Endothelial cell of umbilical vein (primary cell): ENCODE results near the gene NT5DC1. TPM values are rescaled to one million over a fixed set of nuclear protein-coding genes. Genes with fewer than 3 reads are reported as not detected.

Experiments used
- BruUV-seq: library from RNA; stranded (reverse); fragments of 400-500 nt; replicated peaks from 2 replicates; lab custom pipeline; 2021; lab: Mats Ljungman, UMichigan
- CTCF ChIA-PET: fragments of 300-600, 350-600 bp; sonication (Branson Sonifier 250); formaldehyde crosslinking; loops from one replicate; lab custom pipeline; 2021; ENCODE audit warnings: antibody characterized with exemption, inconsistent platforms; lab: Charles Lee
- POLR2A ChIA-PET: fragments of 300-600, 350-600 bp; sonication (Branson Sonifier 250); formaldehyde crosslinking; loops from one replicate; lab custom pipeline; 2021; ENCODE audit warnings: antibody characterized with exemption, inconsistent platforms; lab: Charles Lee
- DNase-seq: peaks from one replicate; pipeline ENCODE4 v3.0.0-alpha.2; 2011; ENCODE audit warnings: low read depth, low spot score
- FAIRE-seq: peaks from 2 replicates; lab custom pipeline; 2011; peaks lifted over from hg19 to GRCh38; lab: Jason Lieb, UNC
- H2AFZ ChIP-seq: 2 replicates; pipeline ENCODE4 v1.6.0; 2012; ENCODE audit warnings: low read depth, low read length, control low read depth, inconsistent platforms
- H3K27ac ChIP-seq: 2 replicates; pipeline ENCODE4 v1.5.1; 2011; ENCODE audit warnings: low read depth, mild to moderate bottlenecking, control low read depth, low read length, moderate library complexity; ENCODE audit not compliant: insufficient read depth
- H3K27me3 ChIP-seq, 2 experiments: 2 replicates each; pipeline versions ENCODE4 v1.6.0 to v1.6.1; 2011; ENCODE audit warnings: low read length in 2 of 2, mixed read lengths in 1 of 2; ENCODE audit not compliant: control insufficient read depth in 2 of 2, insufficient read depth in 2 of 2
- H3K36me3 ChIP-seq, 2 experiments: 2 replicates in 1 of 2; 3 replicates in 1 of 2; pipeline ENCODE4 v1.5.1; 2011; ENCODE audit warnings: low read length in 2 of 2, mild to moderate bottlenecking in 1 of 2, moderate library complexity in 1 of 2; ENCODE audit not compliant: control insufficient read depth in 2 of 2, insufficient read depth in 2 of 2; ENCODE audit errors: extremely low read depth in 1 of 2
- H3K4me1 ChIP-seq: 3 replicates; pipeline ENCODE4 v1.5.1; 2011; ENCODE audit warnings: mild to moderate bottlenecking, low read length; ENCODE audit not compliant: control insufficient read depth, insufficient read depth; ENCODE audit errors: extremely low read depth
- H3K4me2 ChIP-seq: 2 replicates; pipeline ENCODE4 v1.6.1; 2011; ENCODE audit warnings: low read length, control low read depth, mixed read lengths; ENCODE audit not compliant: insufficient read depth
- H3K4me3 ChIP-seq, 3 experiments: fragments of 200-600 bp in 1 of 3; sonication (generic), shearing (Covaris generic) in 1 of 3; replicated peaks in 1 of 3; 2 replicates each; pipeline ENCODE4 v1.5.1; 2011 to 2016; ENCODE audit warnings: control low read depth in 3 of 3, low read length in 3 of 3, mild to moderate bottlenecking in 2 of 3, inconsistent platforms in 1 of 3, low read depth in 1 of 3, moderate library complexity in 1 of 3; ENCODE audit not compliant: insufficient read depth in 1 of 3
- H3K79me2 ChIP-seq: 2 replicates; pipeline ENCODE4 v1.6.0; 2012; ENCODE audit warnings: low read length, inconsistent platforms; ENCODE audit not compliant: control insufficient read depth, insufficient read depth
- H3K9ac ChIP-seq: replicated peaks from 2 replicates; pipeline ENCODE3; 2011; ENCODE audit warnings: low read length, control low read depth; ENCODE audit not compliant: insufficient read depth; ENCODE audit errors: extremely low read depth
- H3K9me1 ChIP-seq: replicated peaks from 3 replicates; pipeline ENCODE4 v1.6.0; 2011; ENCODE audit warnings: mild to moderate bottlenecking, low read length; ENCODE audit not compliant: control insufficient read depth, insufficient read depth; ENCODE audit errors: extremely low read depth
- H3K9me3 ChIP-seq: replicated peaks from 2 replicates; pipeline ENCODE4 v1.5.1; 2012; ENCODE audit warnings: low read length, inconsistent platforms; ENCODE audit not compliant: control insufficient read depth, insufficient read depth
- H4K20me1 ChIP-seq: replicated peaks from 2 replicates; pipeline ENCODE3; 2011; ENCODE audit warnings: mild to moderate bottlenecking, low read length; ENCODE audit not compliant: control insufficient read depth, insufficient read depth; ENCODE audit errors: extremely low read depth
- EZH2 ChIP-seq: IDR thresholded peaks from 2 replicates; pipeline ENCODE4 v1.6.1; 2012; ENCODE audit warnings: borderline replicate concordance, low read depth, mild to moderate bottlenecking, moderate library complexity, low read length, inconsistent platforms; ENCODE audit not compliant: severe bottlenecking
- FOS ChIP-seq: IDR thresholded peaks from 2 replicates; pipeline ENCODE4 v1.6.1; 2011; ENCODE audit warnings: mild to moderate bottlenecking, low read length, moderate library complexity, borderline replicate concordance; ENCODE audit not compliant: insufficient read depth
- GATA2 ChIP-seq: IDR thresholded peaks from 2 replicates; pipeline ENCODE4 v1.7.0; 2011; ENCODE audit warnings: low read depth, mild to moderate bottlenecking, moderate library complexity, mixed read lengths, low read length; ENCODE audit not compliant: insufficient read length, insufficient read depth
- JUN ChIP-seq: IDR thresholded peaks from 2 replicates; pipeline ENCODE4 v1.6.1; 2011; ENCODE audit warnings: borderline replicate concordance, low read depth; ENCODE audit not compliant: insufficient read length, insufficient read depth
- MYC ChIP-seq: IDR thresholded peaks from one replicate; pipeline ENCODE4 v1.6.1; 2011; ENCODE audit warnings: mild to moderate bottlenecking, low read depth, low read length
- POLR2A ChIP-seq: IDR thresholded peaks from 2 replicates; pipeline ENCODE4 v1.6.1; 2012; ENCODE audit warnings: low read depth, mild to moderate bottlenecking, control low read depth, low read length
- POLR2AphosphoS5 ChIP-seq: IDR thresholded peaks from 2 replicates; pipeline ENCODE4 v1.6.1; 2012; ENCODE audit warnings: low read depth, mild to moderate bottlenecking, control low read depth, low read length, moderate library complexity; ENCODE audit not compliant: insufficient read depth
- dilution Hi-C: fragments of 300-500 bp; cut with MboI; formaldehyde crosslinking; loops from one replicate; pipeline ENCODE4 v1.15.0; 2019; ENCODE audit warnings: low sequenced_read_pairs; ENCODE audit not compliant: extremely low pct_ligation_motif_present
- intact Hi-C: fragments of 100-400 bp; cut with micrococcal nuclease; formaldehyde crosslinking; loops from one replicate; pipeline ENCODE4 v1.10.0; 2022
- polyA plus RNA-seq, 4 experiments: library from polyadenylated mRNA; depleted of rRNA in 3 of 4; stranded (reverse) in 3 of 4; unstranded in 1 of 4; fragments of >200 nt; gene quantifications; 2 replicates each; pipeline versions ENCODE4 v1.2.1 to v1.2.3, GENCODE V29; 2011 to 2012; ENCODE audit warnings: missing spikeins in 1 of 4
- total RNA-seq: library from RNA; stranded (reverse); gene quantifications from 2 replicates; pipeline ENCODE4 v1.2.3, GENCODE V29; 2021
- TF ChIP-seq, protein P1 (sequence below): IDR thresholded peaks from 2 replicates; pipeline ENCODE4 v1.6.1; 2011; ENCODE audit not compliant: insufficient read depth, insufficient read length
- TF ChIP-seq, protein P2 (sequence below), 2 donors: IDR thresholded peaks; 1 replicate in 1 of 2; 2 replicates in 1 of 2; pipeline ENCODE4 v1.5.1; 2011; ENCODE audit warnings: low read length in 2 of 2, mild to moderate bottlenecking in 2 of 2, moderate library complexity in 2 of 2, control low read depth in 1 of 2, inconsistent platforms in 1 of 2, low read depth in 1 of 2; ENCODE audit not compliant: insufficient read depth in 1 of 2; ENCODE audit errors: extremely low read depth in 1 of 2

Gene NT5DC1
- total and polyA plus RNA-seq, 2 donors (not counting 3 experiments of a cell fraction or from before 2014, with no cell fraction given) = 11.3 to 24.3 TPM

DNA sequence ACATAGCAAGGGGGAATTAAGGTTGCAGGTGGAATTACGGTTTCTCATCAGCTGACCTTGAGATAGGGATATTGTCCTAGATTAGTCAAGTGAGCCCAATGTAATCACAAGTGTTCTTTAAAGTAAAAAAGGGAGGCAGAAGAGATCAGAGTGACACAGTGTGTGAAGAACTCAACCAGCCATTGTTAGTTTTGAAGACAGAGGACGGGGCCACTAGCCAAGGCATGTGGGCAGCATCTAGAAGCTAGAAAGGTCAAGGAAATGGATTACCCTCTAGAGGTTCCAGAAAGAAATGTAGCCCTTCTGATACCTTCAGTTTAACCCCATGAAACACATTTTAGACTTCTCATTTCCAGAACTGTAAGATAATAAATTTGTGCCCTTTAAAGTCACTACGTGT lies 197.6 kb downstream of the NT5DC1 start:
- no peak overlapping the region for H3K4me2 ChIP-seq
- no peak overlapping the region for H3K9ac ChIP-seq
- no peak overlapping the region for H3K27ac ChIP-seq
- H3K27me3 ChIP-seq = no peaks in the 10 kb centered on the region
- dilution Hi-C loops = no loop called here
- intact Hi-C loops = no loop called here
- H2AFZ ChIP-seq = no peak overlapping the region
- H3K9me3 ChIP-seq = no peaks in the 10 kb centered on the region
- no peaks in the 10 kb centered on the region for H3K36me3 ChIP-seq
- BruUV-seq = no TSS peak
- CTCF ChIA-PET = interaction anchor here (2.6 kb wide), 1 partner anchor 11 kb away, joined by 12 read pairs; no protein-coding TSS in a partner anchor
- no peaks in the 10 kb centered on the region for H3K79me2 ChIP-seq
- no peak for FAIRE-seq
- DNase-seq = no peak
- no peaks in the 10 kb centered on the region for H4K20me1 ChIP-seq
- no peaks in the 10 kb centered on the region for H3K4me1 ChIP-seq
- H3K9me1 ChIP-seq = no peaks in the 10 kb centered on the region
- POLR2A ChIA-PET = no interaction called here
- TF ChIP-seq POLR2AphosphoS5 = no peak
- TF ChIP-seq GATA2 = no peak
- TF ChIP-seq, protein P1, sequence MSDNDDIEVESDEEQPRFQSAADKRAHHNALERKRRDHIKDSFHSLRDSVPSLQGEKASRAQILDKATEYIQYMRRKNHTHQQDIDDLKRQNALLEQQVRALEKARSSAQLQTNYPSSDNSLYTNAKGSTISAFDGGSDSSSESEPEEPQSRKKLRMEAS = no peak
- no peak for TF ChIP-seq MYC
- TF ChIP-seq, protein P2, sequence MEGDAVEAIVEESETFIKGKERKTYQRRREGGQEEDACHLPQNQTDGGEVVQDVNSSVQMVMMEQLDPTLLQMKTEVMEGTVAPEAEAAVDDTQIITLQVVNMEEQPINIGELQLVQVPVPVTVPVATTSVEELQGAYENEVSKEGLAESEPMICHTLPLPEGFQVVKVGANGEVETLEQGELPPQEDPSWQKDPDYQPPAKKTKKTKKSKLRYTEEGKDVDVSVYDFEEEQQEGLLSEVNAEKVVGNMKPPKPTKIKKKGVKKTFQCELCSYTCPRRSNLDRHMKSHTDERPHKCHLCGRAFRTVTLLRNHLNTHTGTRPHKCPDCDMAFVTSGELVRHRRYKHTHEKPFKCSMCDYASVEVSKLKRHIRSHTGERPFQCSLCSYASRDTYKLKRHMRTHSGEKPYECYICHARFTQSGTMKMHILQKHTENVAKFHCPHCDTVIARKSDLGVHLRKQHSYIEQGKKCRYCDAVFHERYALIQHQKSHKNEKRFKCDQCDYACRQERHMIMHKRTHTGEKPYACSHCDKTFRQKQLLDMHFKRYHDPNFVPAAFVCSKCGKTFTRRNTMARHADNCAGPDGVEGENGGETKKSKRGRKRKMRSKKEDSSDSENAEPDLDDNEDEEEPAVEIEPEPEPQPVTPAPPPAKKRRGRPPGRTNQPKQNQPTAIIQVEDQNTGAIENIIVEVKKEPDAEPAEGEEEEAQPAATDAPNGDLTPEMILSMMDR (IDR thresholded peaks at IDR 0.05; ENCODE audit: extremely low read depth in 1 of 2, insufficient read depth in 1 of 2, low read depth in 1 of 2, low read length in 2 of 2) = no peak
- no peak for TF ChIP-seq EZH2
- no peak for TF ChIP-seq JUN
- TF ChIP-seq POLR2A = no peak
- no peak for TF ChIP-seq FOS
- H3K4me3 ChIP-seq = no peak overlapping the region
